Activated B cell treated with CpG ODN at 0.5 μM for 24 hours (primary cell): ENCODE results near the gene PCNX2. TPM values are rescaled to one million over a fixed set of nuclear protein-coding genes. Genes with fewer than 3 reads are reported as not detected.
A peak's percentile ranks its signal among the peaks of the same experiment; 100 is the strongest.

Experiments
- ATAC-seq: fragments of 200-7000 bp; cut with Tn5 transposase; one replicate; pipeline ENCODE4 v1.10.0; 2021; ENCODE audit warnings: low read depth, mild to moderate bottlenecking, moderate library complexity
- CTCF ChIA-PET: fragments of 350-600 bp; sonication (Branson Sonifier 250); formaldehyde crosslinking; loops from one replicate; lab custom pipeline; 2021; ENCODE audit warnings: antibody characterized with exemption; lab: Charles Lee
- POLR2A ChIA-PET: fragments of 350-600 bp; sonication (Branson Sonifier 250); formaldehyde crosslinking; loops from one replicate; lab custom pipeline; 2021; ENCODE audit warnings: antibody characterized with exemption; lab: Charles Lee
- DNase-seq: peaks from one replicate; pipeline ENCODE4 v3.0.0; 2022
- H3K27ac Mint-ChIP-seq: one replicate; pipeline ENCODE4 v1.8.0; 2020; ENCODE audit warnings: mixed read lengths
- H3K27me3 Mint-ChIP-seq: one replicate; pipeline ENCODE4 v1.8.0; 2021; ENCODE audit warnings: mixed read lengths
- H3K36me3 Mint-ChIP-seq: one replicate; pipeline ENCODE4 v1.8.0; 2021; ENCODE audit warnings: low read depth, mixed read lengths
- H3K4me1 Mint-ChIP-seq: one replicate; pipeline ENCODE4 v1.8.0; 2021; ENCODE audit warnings: mixed read lengths
- H3K4me3 Mint-ChIP-seq: one replicate; pipeline ENCODE4 v1.8.0; 2020; ENCODE audit warnings: mild to moderate bottlenecking, mixed read lengths
- H3K9me3 Mint-ChIP-seq: one replicate; pipeline ENCODE4 v1.8.0; 2020; ENCODE audit warnings: mixed read lengths
- intact Hi-C: fragments of 100-400 bp; cut with micrococcal nuclease; formaldehyde crosslinking; loops from one replicate; pipeline ENCODE4 v1.15.1; 2024
- total RNA-seq: library from RNA; stranded (reverse); gene quantifications from 2 replicates; pipeline ENCODE4 v1.2.3, GENCODE V29; 2022
- TF ChIP-seq, protein P1 (sequence below): fragments of 200-600 bp; IDR thresholded peaks from one replicate; pipeline ENCODE4 v1.8.0; 2022; ENCODE audit warnings: antibody characterized with exemption, mild to moderate bottlenecking

Gene PCNX2
- total RNA-seq, 1 donor from 2014 or later: 20.4 TPM

GRCh38 chr1:233326811-233327650 is 31.5 kb upstream of the PCNX2 start:
- H3K36me3 Mint-ChIP-seq: no peaks in the 10 kb centered on the region
- DNase-seq (peak; percentile 93), ATAC-seq (peak; percentile 96)
- H3K4me1 Mint-ChIP-seq: peaks cover 11% of the 10 kb centered on the region
- intact Hi-C loops: loop anchor here (1.0 kb wide), 2 partner anchors 32 to 377 kb away; partner anchors contain the start of genes NTPCR and PCNX2
- H3K27me3 Mint-ChIP-seq: no peaks in the 10 kb centered on the region
- ChIA-PET POLR2A (no interaction called here), CTCF (no interaction called here)
- peak overlapping the region; percentile 82 for H3K4me3 Mint-ChIP-seq
- TF ChIP-seq, protein P1, sequence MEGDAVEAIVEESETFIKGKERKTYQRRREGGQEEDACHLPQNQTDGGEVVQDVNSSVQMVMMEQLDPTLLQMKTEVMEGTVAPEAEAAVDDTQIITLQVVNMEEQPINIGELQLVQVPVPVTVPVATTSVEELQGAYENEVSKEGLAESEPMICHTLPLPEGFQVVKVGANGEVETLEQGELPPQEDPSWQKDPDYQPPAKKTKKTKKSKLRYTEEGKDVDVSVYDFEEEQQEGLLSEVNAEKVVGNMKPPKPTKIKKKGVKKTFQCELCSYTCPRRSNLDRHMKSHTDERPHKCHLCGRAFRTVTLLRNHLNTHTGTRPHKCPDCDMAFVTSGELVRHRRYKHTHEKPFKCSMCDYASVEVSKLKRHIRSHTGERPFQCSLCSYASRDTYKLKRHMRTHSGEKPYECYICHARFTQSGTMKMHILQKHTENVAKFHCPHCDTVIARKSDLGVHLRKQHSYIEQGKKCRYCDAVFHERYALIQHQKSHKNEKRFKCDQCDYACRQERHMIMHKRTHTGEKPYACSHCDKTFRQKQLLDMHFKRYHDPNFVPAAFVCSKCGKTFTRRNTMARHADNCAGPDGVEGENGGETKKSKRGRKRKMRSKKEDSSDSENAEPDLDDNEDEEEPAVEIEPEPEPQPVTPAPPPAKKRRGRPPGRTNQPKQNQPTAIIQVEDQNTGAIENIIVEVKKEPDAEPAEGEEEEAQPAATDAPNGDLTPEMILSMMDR: no peak
- peak overlapping the region; percentile 53 for H3K27ac Mint-ChIP-seq
- no peaks in the 10 kb centered on the region for H3K9me3 Mint-ChIP-seq

GRCh38 chr1:233326319-233326718 is 30.8 kb upstream of the PCNX2 start:
- H3K36me3 Mint-ChIP-seq: no peaks in the 10 kb centered on the region
- ATAC-seq (no peak), DNase-seq (no peak)
- ChIA-PET POLR2A (no interaction called here), CTCF (no interaction called here)
- TF ChIP-seq, protein P1: no peak
- no peaks in the 10 kb centered on the region for H3K27me3 Mint-ChIP-seq
- H3K27ac Mint-ChIP-seq: no peak overlapping the region
- H3K4me3 Mint-ChIP-seq: no peak overlapping the region
- H3K9me3 Mint-ChIP-seq: no peaks in the 10 kb centered on the region
- intact Hi-C loops: no loop called here
- H3K4me1 Mint-ChIP-seq: peaks cover 11% of the 10 kb centered on the region

- Mint-ChIP-seq H3K27me3 (peaks cover 14% of the 10 kb centered on the region), H3K9me3 (no peaks in the 10 kb centered on the region), H3K4me3 (no peak overlapping the region), H3K4me1 (peaks cover 7% of the 10 kb centered on the region), H3K36me3 (no peaks in the 10 kb centered on the region), H3K27ac (no peak overlapping the region)
- ATAC-seq (no peak), DNase-seq (no peak)
- intact Hi-C loops: no loop called here
- TF ChIP-seq, protein P1: no peak
- CTCF ChIA-PET: no interaction called here
- POLR2A ChIA-PET: interaction anchor here (0.5 kb wide), 1 partner anchor 372 kb away, joined by 4 read pairs; no protein-coding TSS in a partner anchor
These were observed 28.2 kb upstream of the PCNX2 start for GRCh38 chr1:233323718-233324117.

- ChIA-PET CTCF (no interaction called here), POLR2A (no interaction called here)
- Mint-ChIP-seq H3K27ac (no peak overlapping the region), H3K9me3 (no peaks in the 10 kb centered on the region), H3K4me3 (no peak overlapping the region), H3K27me3 (peaks cover 19% of the 10 kb centered on the region), H3K4me1 (no peaks in the 10 kb centered on the region), H3K36me3 (no peaks in the 10 kb centered on the region)
- no peak for DNase-seq
- no peak for ATAC-seq
- TF ChIP-seq, protein P1: no peak
- intact Hi-C loops: no loop called here
These were observed 24.5 kb upstream of the PCNX2 start for GRCh38 chr1:233320023-233320422.

DNA sequence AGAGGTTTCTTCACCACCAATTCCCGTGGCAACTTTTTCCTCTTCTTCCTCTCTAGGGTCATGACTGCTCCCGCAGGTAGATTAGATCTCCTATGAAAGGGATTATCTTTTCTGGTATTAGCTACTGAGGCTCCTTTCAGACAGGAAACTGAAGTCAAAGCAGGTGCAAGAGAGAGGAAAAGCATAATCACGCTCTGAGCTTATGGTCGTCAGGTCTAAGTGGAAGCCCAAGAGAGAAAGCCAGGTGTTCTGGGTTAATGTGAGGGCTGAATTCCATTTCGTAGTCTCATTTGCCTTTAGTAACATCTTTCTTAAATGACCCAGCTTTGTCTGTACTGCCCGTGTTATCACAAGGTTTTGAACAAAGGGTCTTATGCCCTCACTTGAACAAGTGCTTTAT is 23.7 kb upstream of the PCNX2 start:
- no peak for DNase-seq
- CTCF ChIA-PET: interaction anchor here (0.9 kb wide), 1 partner anchor 747 kb away, joined by 3 read pairs; no protein-coding TSS in a partner anchor
- ATAC-seq: no peak

More for the DNA sequence above, 23.7 kb upstream of the PCNX2 start:
- Mint-ChIP-seq H3K36me3 (no peaks in the 10 kb centered on the region), H3K27ac (no peak overlapping the region), H3K4me3 (no peak overlapping the region), H3K27me3 (peaks cover 21% of the 10 kb centered on the region), H3K4me1 (no peaks in the 10 kb centered on the region), H3K9me3 (no peaks in the 10 kb centered on the region)
- TF ChIP-seq, protein P1: no peak
- POLR2A ChIA-PET: no interaction called here
- intact Hi-C loops: no loop called here
